ENCODE measurements around the gene RGS7. TPM values are rescaled to one million over a fixed set of nuclear protein-coding genes. Genes with fewer than 3 reads are reported as not detected.

The RGS7 gene
- total RNA-seq, 1 experiment from 2014 or later: 1.5 TPM

- Histone ChIP-seq H2AK5ac (ENCODE audit: insufficient read length, low read length) (no peak overlapping the region), H3K23ac (ENCODE audit: insufficient read length, low read depth, low read length) (no peak overlapping the region)
- WGBS (ENCODE audit: extremely low coverage, insufficient read length, low lambda C conversion rate): no CpG with 5 or more reads among the region's 3 CpGs
These were observed 185.0 kb downstream of the RGS7 start for GRCh38 chr1:241171991-241172390.

More at GRCh38 chr1:241171991-241172390, 185.0 kb downstream of the RGS7 start:
- Histone ChIP-seq H3K23me2 (ENCODE audit: insufficient read length, low read depth, low read length, poor library complexity, severe bottlenecking) (no peaks in the 10 kb centered on the region), H2BK12ac (ENCODE audit: insufficient read length, low read depth, low read length) (no peak overlapping the region), H4K91ac (ENCODE audit: insufficient read length, low read depth, low read length) (no peak overlapping the region), H2BK120ac (ENCODE audit: low read depth, low read length, poor library complexity, severe bottlenecking) (no peak overlapping the region), H3K27me3 (ENCODE audit: insufficient read depth, low read length) (no peaks in the 10 kb centered on the region), H2BK15ac (ENCODE audit: low read depth, low read length) (no peak overlapping the region), H3K18ac (ENCODE audit: insufficient read length, low read depth, low read length) (no peak overlapping the region), H3K9ac (ENCODE audit: extremely low read depth, insufficient read length, low read length) (no peak overlapping the region), H2BK20ac (ENCODE audit: low read depth, low read length, poor library complexity, severe bottlenecking) (no peak overlapping the region), H3K56ac (ENCODE audit: insufficient read length, low read depth, low read length) (no peak overlapping the region), H3K4ac (ENCODE audit: low read depth, low read length) (no peak overlapping the region), H2BK5ac (ENCODE audit: insufficient read length, low read length) (no peak overlapping the region), H3T11ph (ENCODE audit: low read length) (no peak overlapping the region), H3K79me2 (ENCODE audit: insufficient read depth, low read length) (no peaks in the 10 kb centered on the region), H4K20me1 (ENCODE audit: control insufficient read depth, insufficient read depth, insufficient read length) (no peaks in the 10 kb centered on the region), H2AFZ (ENCODE audit: low read length) (no peak overlapping the region), H4K8ac (replicated peaks; ENCODE audit: insufficient read length, low read depth, low read length) (no peak overlapping the region), H3K27ac (ENCODE audit: insufficient read length, low read depth, low read length) (no peak overlapping the region), H3K9me3 (ENCODE audit: control insufficient read depth, low read depth, low read length) (no peaks in the 10 kb centered on the region), H3K4me1 (ENCODE audit: insufficient read depth, low read length) (no peaks in the 10 kb centered on the region), H4K5ac (ENCODE audit: insufficient read length, low read depth, low read length) (no peak overlapping the region), H3K79me1 (ENCODE audit: insufficient read depth, low read depth, low read length, poor library complexity, severe bottlenecking) (no peaks in the 10 kb centered on the region), H3K4me2 (ENCODE audit: insufficient read depth, insufficient read length, low read length) (no peak overlapping the region), H3K14ac (ENCODE audit: insufficient read depth, low read length) (no peak overlapping the region)
- H3K4me3 Mint-ChIP-seq: no peak overlapping the region
- H3K27me3 Mint-ChIP-seq (ENCODE audit: low read depth): no peaks in the 10 kb centered on the region
- no peaks in the 10 kb centered on the region for H3K36me3 Mint-ChIP-seq (ENCODE audit: insufficient read depth in 1 of 3, low read depth in 3 of 3)
- H3K27ac Mint-ChIP-seq: 0 out of 7 replicates have a peak overlapping the region, but pooled peaks of 1 of the 3 experiments have one; percentile 13
- H3K9me3 Mint-ChIP-seq: no peaks in the 10 kb centered on the region; a peak in 1 of 5 replicates
- DNase-seq: no peak
- peaks cover 9 to 12% of the 10 kb centered on the region in 2 experiments; a peak in 3 of 4 replicates for H3K4me1 Mint-ChIP-seq
- TF ChIP-seq CTCF (conservative IDR thresholded peaks at IDR 0.05): no peak
